Skin of body (tissue), 2 donors: ENCODE results near the gene LHPP. TPM values are rescaled to one million over a fixed set of nuclear protein-coding genes. Genes with fewer than 3 reads are reported as not detected.
"Not testable (repeated sequence)": the region's sequence is repeated elsewhere in the genome, so short reads cannot be mapped to it uniquely, and the experiment has no call there.

Experiments
- DNase-seq: peaks from one replicate; lab custom pipeline; 2025; lab: John Stamatoyannopoulos, UW
- total RNA-seq: library from RNA; depleted of rRNA; stranded (reverse); fragments of >200 nt; gene quantifications from one replicate; pipeline ENCODE4 v1.2.3, GENCODE V29; 2014

The LHPP gene, protein sequence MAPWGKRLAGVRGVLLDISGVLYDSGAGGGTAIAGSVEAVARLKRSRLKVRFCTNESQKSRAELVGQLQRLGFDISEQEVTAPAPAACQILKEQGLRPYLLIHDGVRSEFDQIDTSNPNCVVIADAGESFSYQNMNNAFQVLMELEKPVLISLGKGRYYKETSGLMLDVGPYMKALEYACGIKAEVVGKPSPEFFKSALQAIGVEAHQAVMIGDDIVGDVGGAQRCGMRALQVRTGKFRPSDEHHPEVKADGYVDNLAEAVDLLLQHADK
- 7.7 TPM for total RNA-seq

DNA sequence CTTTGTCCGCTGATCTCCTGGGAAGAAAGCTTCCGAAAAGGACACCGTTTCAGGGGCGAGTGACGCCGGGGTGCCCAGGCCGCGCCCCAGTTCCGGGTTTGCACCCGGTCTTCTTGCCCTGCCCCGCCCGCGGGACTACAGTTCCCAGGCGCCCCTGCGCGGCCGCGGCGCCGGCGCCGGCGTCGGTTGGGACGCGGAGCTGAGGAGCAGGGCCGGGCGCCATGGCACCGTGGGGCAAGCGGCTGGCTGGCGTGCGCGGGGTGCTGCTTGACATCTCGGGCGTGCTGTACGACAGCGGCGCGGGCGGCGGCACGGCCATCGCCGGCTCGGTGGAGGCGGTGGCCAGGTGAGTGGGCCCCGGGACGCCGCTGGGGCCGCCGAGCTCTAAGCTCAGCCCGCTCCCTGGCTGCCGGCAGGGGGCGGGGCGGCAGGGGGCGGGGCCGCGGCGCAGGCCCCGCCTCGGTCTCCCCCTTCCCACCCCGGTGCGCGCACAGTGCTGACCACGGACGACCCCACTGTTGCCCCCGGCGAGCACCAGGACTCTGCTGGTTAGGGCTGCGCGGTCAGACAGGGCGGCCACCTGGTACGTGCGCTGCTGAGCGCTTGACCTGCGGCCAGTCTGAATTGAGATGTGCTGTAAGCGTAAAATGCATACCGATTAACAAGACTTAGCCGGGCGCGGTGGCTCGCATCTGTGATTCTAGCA is at the start of gene LHPP:
Gene LHPP, plus strand, starts transcription at position 182 of the 706 bp plus-strand sequence. Its CDS starts 40 bp downstream, at position 222.
- DNase-seq, result peak; percentile 59

DNA sequence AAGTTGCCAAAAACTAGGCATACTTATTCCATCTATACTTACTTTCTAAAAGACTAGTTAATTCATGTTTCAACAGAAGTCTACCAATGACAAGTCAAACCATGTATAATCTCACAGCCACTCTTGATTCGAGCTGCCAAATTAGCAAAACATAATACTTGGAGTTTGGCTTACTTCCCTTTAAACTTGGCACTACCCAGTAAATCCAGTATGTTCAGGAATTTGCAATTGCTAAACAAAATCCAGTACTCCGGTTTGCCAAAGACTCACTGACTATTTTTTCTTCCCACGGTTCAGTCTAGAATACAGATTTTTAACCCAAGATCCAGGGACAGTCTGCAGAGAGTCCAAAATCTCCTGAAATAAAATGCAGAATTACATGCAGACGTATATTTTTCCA is 47.5 kb upstream of the LHPP start:
- DNase-seq, result no peak

DNA sequence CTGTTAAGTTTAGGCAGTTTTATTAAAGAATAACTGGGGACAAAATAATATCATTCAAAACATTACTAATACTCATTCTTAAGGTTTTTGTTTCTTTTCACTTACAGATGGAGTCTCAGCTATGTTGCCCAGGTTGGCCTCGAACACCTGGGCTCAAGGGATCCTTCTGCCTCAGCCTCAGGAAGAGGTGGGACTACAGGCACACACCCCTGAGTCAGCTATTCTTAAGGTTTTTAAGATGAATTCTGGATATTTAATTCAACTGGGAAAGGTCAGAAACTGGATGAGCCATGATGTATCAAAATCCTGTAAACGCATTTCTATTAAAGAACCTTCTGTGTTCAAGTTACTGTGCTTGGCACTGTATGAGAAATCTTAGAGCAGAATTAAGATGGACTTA is 46.4 kb upstream of the LHPP start:
- no peak for DNase-seq

DNA sequence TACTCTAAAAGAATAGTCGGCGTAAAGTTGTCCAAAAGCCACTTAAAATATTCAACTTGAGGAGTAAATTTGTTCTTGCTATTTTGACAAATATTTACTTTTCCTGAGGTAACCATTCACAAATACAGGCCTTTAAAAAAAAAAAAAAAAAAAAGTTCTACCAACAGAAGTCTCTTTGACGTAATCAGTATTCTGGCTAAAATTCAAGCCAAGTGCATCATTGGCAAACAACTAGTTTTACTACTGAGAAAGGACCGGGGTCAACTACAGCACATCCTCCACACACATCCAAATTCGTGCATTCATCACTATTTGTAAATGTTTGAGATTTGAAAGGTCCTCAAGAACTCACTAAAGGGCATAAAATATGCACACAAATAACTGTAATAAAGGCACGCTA is 44.9 kb upstream of the LHPP start:
- DNase-seq, result no peak

DNA sequence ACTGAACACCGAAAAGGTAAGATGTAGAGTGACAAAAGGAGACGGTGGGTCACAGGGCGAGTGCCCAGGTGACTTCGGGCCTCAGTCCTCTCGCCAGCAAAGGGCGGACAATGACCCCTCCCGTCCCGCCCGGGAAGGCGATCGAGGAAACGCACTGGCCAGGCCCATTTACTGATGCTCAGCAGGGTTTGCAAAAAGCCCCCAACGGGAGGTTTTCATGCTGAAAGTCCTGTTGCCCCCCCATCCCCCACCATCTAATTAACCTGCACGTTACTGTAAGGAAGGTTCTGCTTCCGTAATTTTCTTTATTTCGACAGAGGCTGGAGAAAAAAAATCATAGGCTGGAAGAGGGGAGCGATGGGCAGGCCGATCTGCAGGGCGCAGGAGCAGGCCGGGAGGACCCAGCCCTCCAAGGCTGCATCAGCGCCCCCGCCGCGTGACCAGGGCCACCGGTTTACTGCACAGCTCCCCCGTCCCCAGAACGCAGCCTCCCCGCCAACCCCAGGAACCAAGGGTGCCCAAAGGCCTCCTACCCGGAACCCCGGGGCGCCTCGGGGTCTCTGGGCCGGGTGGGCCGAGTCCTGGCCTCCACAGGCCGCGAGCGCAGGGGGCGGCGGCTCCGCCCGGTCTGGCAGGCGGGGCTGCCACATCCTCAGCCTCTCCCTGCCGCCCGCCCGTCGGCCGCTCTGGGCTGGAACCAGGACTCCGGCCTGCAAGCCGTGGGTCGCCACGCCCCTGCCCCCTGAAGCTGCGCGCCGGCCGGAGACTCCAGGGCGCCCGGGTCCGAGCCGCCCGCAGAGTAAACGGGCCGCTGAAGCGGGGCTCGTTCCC is 43.5 kb upstream of the LHPP start:
- peak; percentile 17 for DNase-seq

GRCh38 chr10:124418726-124419501 is 42.7 kb upstream of the LHPP start, which contains the start of gene OAT:
Gene OAT, minus strand, starts transcription at chr10:124418923. Its CDS starts 6,752 bp downstream, at chr10:124412171.
- peak; percentile 94 for DNase-seq

GRCh38 chr10:124419635-124420034 is 42.0 kb upstream of the LHPP start:
- no peak for DNase-seq

- no peak for DNase-seq
Measured at GRCh38 chr10:124420254-124420653, 41.4 kb upstream of the LHPP start.

- no peak for DNase-seq
Measured at GRCh38 chr10:124422742-124423141, 38.9 kb upstream of the LHPP start.

GRCh38 chr10:124423813-124424212 is 37.8 kb upstream of the LHPP start:
- no peak for DNase-seq

GRCh38 chr10:124425227-124425962 is 36.2 kb upstream of the LHPP start:
- no peak for DNase-seq

DNA sequence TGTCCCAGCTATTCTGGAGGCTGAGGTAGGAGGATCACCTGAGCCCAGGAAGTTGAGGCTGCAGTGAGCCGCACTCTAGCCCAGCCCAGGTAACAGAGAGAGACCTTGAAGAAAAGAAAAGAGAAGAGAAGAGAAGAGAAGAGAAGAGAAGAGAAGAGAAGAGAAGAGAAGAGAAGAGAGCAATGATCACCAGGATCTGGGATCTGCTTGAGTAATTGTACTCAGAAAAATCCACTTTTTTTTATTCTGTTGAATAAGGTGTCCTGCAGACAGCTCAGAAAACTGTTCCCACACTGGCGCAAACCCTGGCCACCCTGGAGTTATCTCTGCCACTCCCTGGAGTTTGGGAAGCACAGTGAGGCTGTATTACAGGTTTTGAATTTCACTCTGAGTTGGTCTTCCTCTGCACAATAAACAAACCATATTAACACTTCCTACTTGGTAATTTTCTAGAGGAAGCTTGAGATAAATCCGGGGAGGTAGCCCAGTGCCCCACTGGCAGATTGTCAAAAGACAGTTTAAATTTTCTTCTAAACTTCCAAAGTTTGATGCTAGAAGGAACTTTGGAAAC is 33.3 kb upstream of the LHPP start:
- DNase-seq, result no peak

DNA sequence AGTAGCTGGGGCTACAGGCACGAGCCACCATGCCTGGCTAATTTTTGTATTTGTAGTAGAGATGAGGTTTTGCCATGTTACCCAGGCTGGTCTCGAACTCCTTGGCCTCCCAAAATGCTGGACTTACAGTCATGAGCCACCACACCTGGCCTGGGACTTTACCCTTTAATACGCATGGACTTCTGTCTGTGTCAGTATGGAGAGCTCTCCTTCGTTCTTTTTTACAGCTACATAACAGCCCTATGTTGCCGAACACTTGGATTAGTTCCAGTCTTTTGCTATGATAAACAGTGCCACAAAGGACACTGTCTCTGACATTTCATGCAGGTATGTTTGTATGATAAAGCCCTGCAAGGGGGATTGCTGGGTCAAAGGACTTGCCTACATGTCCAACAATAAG is 32.0 kb upstream of the LHPP start:
- no peak for DNase-seq

DNA sequence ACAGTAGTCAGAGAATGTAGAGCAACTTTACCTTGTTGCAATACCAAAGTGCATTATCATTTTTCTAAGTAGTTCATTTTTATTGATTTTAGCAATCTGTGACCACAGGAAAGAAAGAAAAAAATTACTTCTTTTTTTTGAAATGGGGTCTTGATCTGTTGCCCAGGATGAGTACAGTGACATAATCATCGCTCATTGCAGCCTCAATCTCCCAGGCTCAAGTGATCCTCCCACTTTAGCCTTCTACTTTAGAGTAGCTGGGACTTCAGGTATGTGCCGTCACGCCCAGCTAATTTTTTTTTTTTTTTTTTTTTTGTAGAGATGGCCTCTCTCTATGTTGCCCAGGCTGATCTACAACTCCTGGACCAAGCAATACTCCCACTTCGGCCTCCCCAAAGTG is 31.5 kb upstream of the LHPP start:
- no peak for DNase-seq

GRCh38 chr10:124433461-124433860 is 28.2 kb upstream of the LHPP start:
- no peak for DNase-seq

GRCh38 chr10:124435683-124436082 is 25.9 kb upstream of the LHPP start:
- DNase-seq, result not testable (repeated sequence)

DNA sequence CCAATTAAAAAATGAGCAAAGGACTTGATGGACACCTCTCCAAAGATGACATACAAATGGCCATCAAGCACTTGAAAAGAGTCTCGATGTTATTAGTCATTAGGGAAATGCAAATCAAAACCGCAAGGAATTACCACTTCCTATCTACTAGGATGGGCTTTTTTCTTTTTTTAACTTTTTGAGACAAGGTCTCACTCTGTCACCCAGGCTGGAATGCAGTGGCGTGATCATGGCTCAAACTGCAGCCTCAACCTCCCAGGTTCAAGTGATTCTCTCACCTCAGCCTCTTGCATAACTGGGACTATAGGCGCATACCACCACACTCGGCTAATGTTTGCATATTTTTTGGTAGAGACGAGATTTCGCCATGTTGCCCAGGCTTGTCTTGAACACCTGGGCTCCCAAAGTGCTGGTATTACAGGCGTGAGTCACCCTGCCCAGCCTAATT is 25.4 kb upstream of the LHPP start:
- DNase-seq, result no peak

DNA sequence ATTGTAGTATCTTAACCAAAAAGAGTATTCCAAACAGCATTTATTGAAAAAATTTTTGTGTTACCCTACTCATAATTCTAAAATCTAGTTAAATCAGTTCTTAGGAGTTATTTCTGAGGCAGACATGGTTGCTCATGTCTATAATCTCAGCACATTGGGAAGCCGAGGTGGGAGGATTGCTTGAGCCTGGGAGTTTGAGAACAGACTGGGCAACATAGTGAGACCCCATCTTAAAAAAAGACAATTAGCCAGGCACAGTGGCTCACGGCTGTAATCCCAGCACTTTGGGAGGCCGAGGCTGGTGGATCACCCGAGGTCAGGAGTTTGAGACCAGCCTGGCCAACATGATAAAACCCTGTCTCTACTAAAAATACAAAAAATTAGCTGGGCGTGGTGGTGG is 19.9 kb upstream of the LHPP start:
- DNase-seq, result not testable (repeated sequence)

GRCh38 chr10:124446830-124447750 is 14.5 kb upstream of the LHPP start:
- no peak for DNase-seq
